Measurements from ENCODE around the gene APOA5. TPM values are rescaled to one million over a fixed set of nuclear protein-coding genes. Genes with fewer than 3 reads are reported as not detected.
A peak's percentile ranks its signal among the peaks of the same experiment; 100 is the strongest.

APOA5 gene
- total and polyA plus RNA-seq, 2 of the 13 experiments (the other 11 are each of a cell fraction or from before 2014, with no cell fraction given), result 44.0 to 49.1 TPM

DNA sequence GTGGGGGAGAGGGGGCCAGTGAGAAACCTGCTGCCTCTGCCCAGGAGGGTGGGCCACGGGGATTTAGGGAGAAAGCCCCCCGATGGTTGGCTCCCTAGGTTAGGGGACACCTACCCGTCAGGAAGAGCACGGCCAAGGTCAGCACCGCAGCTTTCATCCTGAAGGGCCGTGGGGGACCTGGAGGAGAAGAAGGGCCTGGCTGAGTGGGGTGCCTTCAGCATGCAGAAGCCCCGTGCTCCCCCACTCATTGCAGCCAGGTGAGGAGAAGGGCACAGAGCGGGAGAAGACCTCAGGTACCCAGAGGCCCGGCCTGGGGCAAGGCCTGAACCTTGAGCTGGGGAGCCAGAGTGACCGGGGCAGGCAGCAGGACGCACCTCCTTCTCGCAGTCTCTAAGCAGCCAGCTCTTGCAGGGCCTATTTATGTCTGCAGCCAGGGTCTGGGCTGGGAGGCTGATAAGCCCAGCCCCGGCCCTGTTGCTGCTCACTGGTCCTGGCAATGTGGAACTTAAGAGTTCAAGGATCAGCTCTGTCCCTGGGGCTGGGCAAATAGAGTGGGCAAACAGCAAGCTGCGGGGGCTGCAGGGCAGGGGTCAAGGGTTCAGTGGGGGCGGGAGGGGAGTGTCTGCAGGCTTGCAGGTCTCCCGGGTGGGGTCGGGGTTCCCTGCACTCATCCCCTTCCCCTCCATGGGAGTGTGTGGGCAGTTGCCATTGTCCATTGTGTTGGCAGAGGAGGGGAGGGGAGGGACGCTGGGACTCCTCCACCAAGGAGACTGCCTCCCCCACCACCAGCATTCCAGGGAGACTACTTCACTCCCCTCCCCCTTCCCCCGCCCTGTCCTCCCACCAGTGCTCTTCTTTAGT is 45.8 kb upstream of the APOA5 start, which contains the start of gene APOA1 (continued):
- TF ChIP-seq, protein P1, sequence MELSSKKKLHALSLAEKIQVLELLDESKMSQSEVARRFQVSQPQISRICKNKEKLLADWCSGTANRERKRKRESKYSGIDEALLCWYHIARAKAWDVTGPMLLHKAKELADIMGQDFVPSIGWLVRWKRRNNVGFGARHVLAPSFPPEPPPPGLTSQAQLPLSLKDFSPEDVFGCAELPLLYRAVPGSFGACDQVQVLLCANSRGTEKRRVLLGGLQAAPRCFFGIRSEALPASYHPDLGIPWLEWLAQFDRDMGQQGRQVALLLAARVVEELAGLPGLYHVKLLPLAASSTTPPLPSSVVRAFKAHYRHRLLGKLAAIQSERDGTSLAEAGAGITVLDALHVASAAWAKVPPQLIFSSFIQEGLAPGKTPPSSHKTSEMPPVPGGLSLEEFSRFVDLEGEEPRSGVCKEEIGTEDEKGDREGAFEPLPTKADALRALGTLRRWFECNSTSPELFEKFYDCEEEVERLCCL (CRISPR knock-in tag; IDR thresholded peaks at IDR 0.05; ENCODE audit: borderline replicate concordance), result 0 out of 2 replicates have a peak, but pooled peaks have one; percentile 19
- TF ChIP-seq, protein P2, sequence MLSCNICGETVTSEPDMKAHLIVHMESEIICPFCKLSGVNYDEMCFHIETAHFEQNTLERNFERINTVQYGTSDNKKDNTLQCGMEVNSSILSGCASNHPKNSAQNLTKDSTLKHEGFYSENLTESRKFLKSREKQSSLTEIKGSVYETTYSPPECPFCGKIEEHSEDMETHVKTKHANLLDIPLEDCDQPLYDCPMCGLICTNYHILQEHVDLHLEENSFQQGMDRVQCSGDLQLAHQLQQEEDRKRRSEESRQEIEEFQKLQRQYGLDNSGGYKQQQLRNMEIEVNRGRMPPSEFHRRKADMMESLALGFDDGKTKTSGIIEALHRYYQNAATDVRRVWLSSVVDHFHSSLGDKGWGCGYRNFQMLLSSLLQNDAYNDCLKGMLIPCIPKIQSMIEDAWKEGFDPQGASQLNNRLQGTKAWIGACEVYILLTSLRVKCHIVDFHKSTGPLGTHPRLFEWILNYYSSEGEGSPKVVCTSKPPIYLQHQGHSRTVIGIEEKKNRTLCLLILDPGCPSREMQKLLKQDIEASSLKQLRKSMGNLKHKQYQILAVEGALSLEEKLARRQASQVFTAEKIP (CRISPR knock-in tag; IDR thresholded peaks at IDR 0.05; ENCODE audit: borderline replicate concordance), result no peak
- TF ChIP-seq ZSCAN31 (CRISPR knock-in tag; IDR thresholded peaks at IDR 0.05; ENCODE audit: low read depth), result peak; percentile 76; the same call in 1 of the 2 replicates
- TF ChIP-seq PITX1 (CRISPR knock-in tag; IDR thresholded peaks at IDR 0.05), result peak; percentile 91
- TF ChIP-seq ZNF335 (CRISPR knock-in tag; IDR thresholded peaks at IDR 0.05), result no peak
- TF ChIP-seq ZNF382 (CRISPR knock-in tag; IDR thresholded peaks at IDR 0.05; ENCODE audit: borderline replicate concordance), result no peak
- no peak; the same call in 1 of the 2 replicates for TF ChIP-seq PAX8 (CRISPR knock-in tag; IDR thresholded peaks at IDR 0.05; ENCODE audit: borderline replicate concordance)
- TF ChIP-seq ZNF878 (CRISPR knock-in tag; IDR thresholded peaks at IDR 0.05), result no peak
- TF ChIP-seq NKX3-1 (CRISPR knock-in tag; IDR thresholded peaks at IDR 0.05), result 0 out of 2 replicates have a peak, but pooled peaks have one; percentile 78
- TF ChIP-seq, protein P3, sequence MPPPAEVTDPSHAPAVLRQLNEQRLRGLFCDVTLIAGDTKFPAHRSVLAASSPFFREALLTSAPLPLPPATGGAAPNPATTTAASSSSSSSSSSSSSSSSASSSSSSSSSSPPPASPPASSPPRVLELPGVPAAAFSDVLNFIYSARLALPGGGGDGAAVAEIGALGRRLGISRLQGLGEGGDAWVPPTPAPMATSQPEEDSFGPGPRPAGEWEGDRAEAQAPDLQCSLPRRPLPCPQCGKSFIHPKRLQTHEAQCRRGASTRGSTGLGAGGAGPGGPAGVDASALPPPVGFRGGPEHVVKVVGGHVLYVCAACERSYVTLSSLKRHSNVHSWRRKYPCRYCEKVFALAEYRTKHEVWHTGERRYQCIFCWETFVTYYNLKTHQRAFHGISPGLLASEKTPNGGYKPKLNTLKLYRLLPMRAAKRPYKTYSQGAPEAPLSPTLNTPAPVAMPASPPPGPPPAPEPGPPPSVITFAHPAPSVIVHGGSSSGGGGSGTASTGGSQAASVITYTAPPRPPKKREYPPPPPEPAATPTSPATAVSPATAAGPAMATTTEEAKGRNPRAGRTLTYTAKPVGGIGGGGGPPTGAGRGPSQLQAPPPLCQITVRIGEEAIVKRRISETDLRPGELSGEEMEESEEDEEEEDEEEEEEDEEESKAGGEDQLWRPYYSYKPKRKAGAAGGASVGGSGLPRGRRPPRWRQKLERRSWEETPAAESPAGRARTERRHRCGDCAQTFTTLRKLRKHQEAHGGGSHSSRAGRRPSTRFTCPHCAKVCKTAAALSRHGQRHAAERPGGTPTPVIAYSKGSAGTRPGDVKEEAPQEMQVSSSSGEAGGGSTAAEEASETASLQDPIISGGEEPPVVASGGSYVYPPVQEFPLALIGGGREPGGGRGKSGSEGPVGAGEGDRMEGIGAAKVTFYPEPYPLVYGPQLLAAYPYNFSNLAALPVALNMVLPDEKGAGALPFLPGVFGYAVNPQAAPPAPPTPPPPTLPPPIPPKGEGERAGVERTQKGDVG (CRISPR knock-in tag; IDR thresholded peaks at IDR 0.05; ENCODE audit: borderline replicate concordance), result peak; percentile 81; the same call in 1 of the 2 replicates
- TF ChIP-seq MXI1 (IDR thresholded peaks at IDR 0.05; ENCODE audit: borderline replicate concordance, low read depth, low read length), result peak; percentile 72; the same call in 2 of the 3 replicates
- no peak for TF ChIP-seq ZNF143 (CRISPR knock-in tag; IDR thresholded peaks at IDR 0.05)
- TF ChIP-seq MBD4 (IDR thresholded peaks at IDR 0.05; ENCODE audit: borderline replicate concordance, low read length), result no peak
- TF ChIP-seq, protein P4, sequence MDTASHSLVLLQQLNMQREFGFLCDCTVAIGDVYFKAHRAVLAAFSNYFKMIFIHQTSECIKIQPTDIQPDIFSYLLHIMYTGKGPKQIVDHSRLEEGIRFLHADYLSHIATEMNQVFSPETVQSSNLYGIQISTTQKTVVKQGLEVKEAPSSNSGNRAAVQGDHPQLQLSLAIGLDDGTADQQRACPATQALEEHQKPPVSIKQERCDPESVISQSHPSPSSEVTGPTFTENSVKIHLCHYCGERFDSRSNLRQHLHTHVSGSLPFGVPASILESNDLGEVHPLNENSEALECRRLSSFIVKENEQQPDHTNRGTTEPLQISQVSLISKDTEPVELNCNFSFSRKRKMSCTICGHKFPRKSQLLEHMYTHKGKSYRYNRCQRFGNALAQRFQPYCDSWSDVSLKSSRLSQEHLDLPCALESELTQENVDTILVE (CRISPR knock-in tag; IDR thresholded peaks at IDR 0.05), result no peak
- TF ChIP-seq BORCS8-MEF2B (CRISPR knock-in tag; IDR thresholded peaks at IDR 0.05), result peak; percentile 86
- peak; percentile 62 for TF ChIP-seq ZNF883 (CRISPR knock-in tag; IDR thresholded peaks at IDR 0.05; ENCODE audit: not compliant biosample characterization)
- peak; percentile 51; the same call in 1 of the 2 replicates for TF ChIP-seq SIN3B (IDR thresholded peaks at IDR 0.05; ENCODE audit: low read length)
- TF ChIP-seq HOXD1 (CRISPR knock-in tag; IDR thresholded peaks at IDR 0.05), result no peak; the same call in none of the 2 replicates
- peak; percentile 61 for TF ChIP-seq THAP11 (CRISPR knock-in tag; IDR thresholded peaks at IDR 0.05)

All from HepG2 (cell line).